ENCODE measurements around the gene KCNQ1. TPM values are rescaled to one million over a fixed set of nuclear protein-coding genes. Genes with fewer than 3 reads are reported as not detected.
A peak's percentile ranks its signal among the peaks of the same experiment; 100 is the strongest.

Gene KCNQ1
- total and polyA plus RNA-seq, 2 of the 13 experiments (the other 11 are each of a cell fraction or from before 2014, with no cell fraction given), result 0.02 to 0.08 TPM

DNA sequence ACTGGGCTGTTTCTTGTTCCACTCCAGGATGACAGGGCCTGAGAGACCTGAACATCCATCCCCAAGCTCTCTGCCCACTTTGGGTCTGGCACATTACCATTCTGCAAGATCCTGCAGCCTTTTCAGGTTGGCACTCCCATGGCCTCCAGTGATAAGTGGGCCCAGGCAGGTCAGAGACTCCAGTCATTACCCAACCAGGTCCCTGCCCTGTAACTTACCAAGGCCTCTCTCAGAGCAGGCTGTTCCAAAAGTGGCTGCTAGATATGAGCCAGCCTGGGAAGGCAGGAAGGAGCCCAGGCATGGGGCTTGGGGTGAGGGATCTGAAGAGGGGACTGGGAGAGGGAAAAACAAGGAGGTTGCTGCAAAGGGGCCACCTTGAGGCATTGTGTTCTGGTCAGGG is 219.1 kb downstream of the KCNQ1 start:
- Histone ChIP-seq H2AFZ (ENCODE audit: low read length) (no peak overlapping the region), H3K27me3 (ENCODE audit: control insufficient read depth in 1 of 2, insufficient read depth in 2 of 2, low read length in 2 of 2) (no peaks in the 10 kb centered on the region), H3K4me3 (replicated peaks in 1 of 3; ENCODE audit: insufficient read depth in 1 of 3, low read depth in 2 of 3, low read length in 3 of 3) (no peak overlapping the region), H3K4me2 (ENCODE audit: low read depth, low read length) (no peak overlapping the region), H4K20me1 (ENCODE audit: insufficient read depth, low read length) (peaks cover 91% of the 10 kb centered on the region), H3K79me2 (ENCODE audit: insufficient read depth, low read length) (peaks cover 42% of the 10 kb centered on the region), H3K36me3 (replicated peaks in 1 of 2; ENCODE audit: control insufficient read depth in 1 of 2, insufficient read depth in 2 of 2, low read length in 2 of 2) (peaks cover 17 to 64% of the 10 kb centered on the region in 2 experiments), H3K4me1 (ENCODE audit: insufficient read depth, low read length) (peaks cover 68% of the 10 kb centered on the region), H3K27ac (ENCODE audit: extremely low read length, insufficient read depth, low read length) (no peak overlapping the region), H3K9ac (ENCODE audit: insufficient read depth, low read depth, low read length) (no peak overlapping the region), H3K9me3 (ENCODE audit: low read length) (peaks cover under 1% of the 10 kb centered on the region; the same call in 1 of the 2 replicates)
- DNase-seq (ENCODE audit: low spot score) (no peak), ATAC-seq (no peak), FAIRE-seq (no peak)
- intact Hi-C loops (cut with micrococcal nuclease; ENCODE audit: unreplicated experiment) (no loop called here), in situ Hi-C loops (cut with HindIII; ENCODE audit: extremely low pct_ligation_motif_present, low pct_unique_long_range_greater_than_20kb) (loop anchor here (10.0 kb wide), 1 partner anchor 129 kb away; no protein-coding TSS in a partner anchor)
- CTCF ChIA-PET (ENCODE audit: low intra/inter-chr PET ratio, low total read pairs), result no interaction called here
- BruUV-seq (replicated peaks), result no TSS peak
- POLR2A ChIA-PET, result no interaction called here
- TF ChIP-seq ARHGAP35 (CRISPR knock-in tag; IDR thresholded peaks at IDR 0.05; ENCODE audit: borderline replicate concordance), result no peak
- TF ChIP-seq, protein P1, sequence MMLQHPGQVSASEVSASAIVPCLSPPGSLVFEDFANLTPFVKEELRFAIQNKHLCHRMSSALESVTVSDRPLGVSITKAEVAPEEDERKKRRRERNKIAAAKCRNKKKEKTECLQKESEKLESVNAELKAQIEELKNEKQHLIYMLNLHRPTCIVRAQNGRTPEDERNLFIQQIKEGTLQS (CRISPR knock-in tag; IDR thresholded peaks at IDR 0.05), result no peak
- TF ChIP-seq RXRA (CRISPR knock-in tag; IDR thresholded peaks at IDR 0.05), result no peak
- TF ChIP-seq, protein P2, sequence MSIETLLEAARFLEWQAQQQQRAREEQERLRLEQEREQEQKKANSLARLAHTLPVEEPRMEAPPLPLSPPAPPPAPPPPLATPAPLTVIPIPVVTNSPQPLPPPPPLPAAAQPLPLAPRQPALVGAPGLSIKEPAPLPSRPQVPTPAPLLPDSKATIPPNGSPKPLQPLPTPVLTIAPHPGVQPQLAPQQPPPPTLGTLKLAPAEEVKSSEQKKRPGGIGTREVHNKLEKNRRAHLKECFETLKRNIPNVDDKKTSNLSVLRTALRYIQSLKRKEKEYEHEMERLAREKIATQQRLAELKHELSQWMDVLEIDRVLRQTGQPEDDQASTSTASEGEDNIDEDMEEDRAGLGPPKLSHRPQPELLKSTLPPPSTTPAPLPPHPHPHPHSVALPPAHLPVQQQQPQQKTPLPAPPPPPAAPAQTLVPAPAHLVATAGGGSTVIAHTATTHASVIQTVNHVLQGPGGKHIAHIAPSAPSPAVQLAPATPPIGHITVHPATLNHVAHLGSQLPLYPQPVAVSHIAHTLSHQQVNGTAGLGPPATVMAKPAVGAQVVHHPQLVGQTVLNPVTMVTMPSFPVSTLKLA (IDR thresholded peaks at IDR 0.05), result no peak
- TF ChIP-seq ZNF354B (CRISPR knock-in tag; IDR thresholded peaks at IDR 0.05), result no peak
- 0 out of 2 replicates have a peak, but pooled peaks have one; percentile 40 for TF ChIP-seq HOXA9 (CRISPR knock-in tag; IDR thresholded peaks at IDR 0.05; ENCODE audit: borderline replicate concordance)
- TF ChIP-seq, protein P3, sequence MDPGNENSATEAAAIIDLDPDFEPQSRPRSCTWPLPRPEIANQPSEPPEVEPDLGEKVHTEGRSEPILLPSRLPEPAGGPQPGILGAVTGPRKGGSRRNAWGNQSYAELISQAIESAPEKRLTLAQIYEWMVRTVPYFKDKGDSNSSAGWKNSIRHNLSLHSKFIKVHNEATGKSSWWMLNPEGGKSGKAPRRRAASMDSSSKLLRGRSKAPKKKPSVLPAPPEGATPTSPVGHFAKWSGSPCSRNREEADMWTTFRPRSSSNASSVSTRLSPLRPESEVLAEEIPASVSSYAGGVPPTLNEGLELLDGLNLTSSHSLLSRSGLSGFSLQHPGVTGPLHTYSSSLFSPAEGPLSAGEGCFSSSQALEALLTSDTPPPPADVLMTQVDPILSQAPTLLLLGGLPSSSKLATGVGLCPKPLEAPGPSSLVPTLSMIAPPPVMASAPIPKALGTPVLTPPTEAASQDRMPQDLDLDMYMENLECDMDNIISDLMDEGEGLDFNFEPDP (CRISPR knock-in tag; conservative IDR thresholded peaks at IDR 0.05), result no peak
- TF ChIP-seq, protein P4, sequence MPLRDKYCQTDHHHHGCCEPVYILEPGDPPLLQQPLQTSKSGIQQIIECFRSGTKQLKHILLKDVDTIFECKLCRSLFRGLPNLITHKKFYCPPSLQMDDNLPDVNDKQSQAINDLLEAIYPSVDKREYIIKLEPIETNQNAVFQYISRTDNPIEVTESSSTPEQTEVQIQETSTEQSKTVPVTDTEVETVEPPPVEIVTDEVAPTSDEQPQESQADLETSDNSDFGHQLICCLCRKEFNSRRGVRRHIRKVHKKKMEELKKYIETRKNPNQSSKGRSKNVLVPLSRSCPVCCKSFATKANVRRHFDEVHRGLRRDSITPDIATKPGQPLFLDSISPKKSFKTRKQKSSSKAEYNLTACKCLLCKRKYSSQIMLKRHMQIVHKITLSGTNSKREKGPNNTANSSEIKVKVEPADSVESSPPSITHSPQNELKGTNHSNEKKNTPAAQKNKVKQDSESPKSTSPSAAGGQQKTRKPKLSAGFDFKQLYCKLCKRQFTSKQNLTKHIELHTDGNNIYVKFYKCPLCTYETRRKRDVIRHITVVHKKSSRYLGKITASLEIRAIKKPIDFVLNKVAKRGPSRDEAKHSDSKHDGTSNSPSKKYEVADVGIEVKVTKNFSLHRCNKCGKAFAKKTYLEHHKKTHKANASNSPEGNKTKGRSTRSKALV (CRISPR knock-in tag; IDR thresholded peaks at IDR 0.05), result no peak
- no peak for TF ChIP-seq ZNF274 (CRISPR knock-in tag; IDR thresholded peaks at IDR 0.05)
- 0 out of 2 replicates have a peak, but pooled peaks have one; percentile 32 for TF ChIP-seq ZNF383 (CRISPR knock-in tag; IDR thresholded peaks at IDR 0.05; ENCODE audit: borderline replicate concordance)
- no peak for TF ChIP-seq ZBTB42 (CRISPR knock-in tag; IDR thresholded peaks at IDR 0.05)
- TF ChIP-seq, protein P5, sequence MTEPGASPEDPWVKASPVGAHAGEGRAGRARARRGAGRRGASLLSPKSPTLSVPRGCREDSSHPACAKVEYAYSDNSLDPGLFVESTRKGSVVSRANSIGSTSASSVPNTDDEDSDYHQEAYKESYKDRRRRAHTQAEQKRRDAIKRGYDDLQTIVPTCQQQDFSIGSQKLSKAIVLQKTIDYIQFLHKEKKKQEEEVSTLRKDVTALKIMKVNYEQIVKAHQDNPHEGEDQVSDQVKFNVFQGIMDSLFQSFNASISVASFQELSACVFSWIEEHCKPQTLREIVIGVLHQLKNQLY (CRISPR knock-in tag; IDR thresholded peaks at IDR 0.05), result no peak
- TF ChIP-seq ZNF674 (CRISPR knock-in tag; IDR thresholded peaks at IDR 0.05; ENCODE audit: low read depth), result no peak
- TF ChIP-seq, protein P6, sequence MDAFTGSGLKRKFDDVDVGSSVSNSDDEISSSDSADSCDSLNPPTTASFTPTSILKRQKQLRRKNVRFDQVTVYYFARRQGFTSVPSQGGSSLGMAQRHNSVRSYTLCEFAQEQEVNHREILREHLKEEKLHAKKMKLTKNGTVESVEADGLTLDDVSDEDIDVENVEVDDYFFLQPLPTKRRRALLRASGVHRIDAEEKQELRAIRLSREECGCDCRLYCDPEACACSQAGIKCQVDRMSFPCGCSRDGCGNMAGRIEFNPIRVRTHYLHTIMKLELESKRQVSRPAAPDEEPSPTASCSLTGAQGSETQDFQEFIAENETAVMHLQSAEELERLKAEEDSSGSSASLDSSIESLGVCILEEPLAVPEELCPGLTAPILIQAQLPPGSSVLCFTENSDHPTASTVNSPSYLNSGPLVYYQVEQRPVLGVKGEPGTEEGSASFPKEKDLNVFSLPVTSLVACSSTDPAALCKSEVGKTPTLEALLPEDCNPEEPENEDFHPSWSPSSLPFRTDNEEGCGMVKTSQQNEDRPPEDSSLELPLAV (CRISPR knock-in tag; conservative IDR thresholded peaks at IDR 0.05; ENCODE audit: low read depth), result no peak
- peak; percentile 21; the same call in 1 of the 2 replicates for TF ChIP-seq POLR2G (IDR thresholded peaks at IDR 0.05; ENCODE audit: low read depth, low read length)
- peak; percentile 29 for TF ChIP-seq RBM22 (optimal IDR thresholded peaks at IDR 0.05; ENCODE audit: low read length)
- TF ChIP-seq ZNF761 (CRISPR knock-in tag; conservative IDR thresholded peaks at IDR 0.05), result 0 out of 2 replicates have a peak, but pooled peaks have one; percentile 32

Measured in HepG2 (cell line).